SH-SY5Y (cell line): ENCODE measurements around the gene FAS.

ENCODE experiments used
- GATA2 ChIP-seq: IDR thresholded peaks from 2 replicates; pipeline ENCODE4 v1.6.1; 2011; ENCODE audit warnings: mild to moderate bottlenecking, low read depth, low read length
- GATA3 ChIP-seq: IDR thresholded peaks from 2 replicates; pipeline ENCODE4 v1.6.1; 2011; ENCODE audit warnings: low read depth, mild to moderate bottlenecking, low read length, moderate library complexity

GRCh38 chr10:89051593-89051992 is 61.0 kb downstream of the FAS start:
- TF ChIP-seq GATA3 (no peak), GATA2 (no peak)
